GM12873 (cell line): Measurements from ENCODE around the gene BATF2.

ENCODE experiments used
- CTCF ChIP-seq: IDR thresholded peaks from 2 replicates; pipeline ENCODE4 v1.5.1; 2012; ENCODE audit warnings: low read depth, mild to moderate bottlenecking, moderate library complexity, low read length, control low read depth; ENCODE audit not compliant: insufficient read depth; ENCODE audit errors: missing control alignments

The BATF2 gene

GRCh38 chr11:64994318-64994717 is 2.5 kb downstream of the BATF2 start:
- TF ChIP-seq CTCF: no peak

- no peak for TF ChIP-seq CTCF
These were observed 6.4 kb downstream of the BATF2 start for GRCh38 chr11:64990222-64990923.

DNA sequence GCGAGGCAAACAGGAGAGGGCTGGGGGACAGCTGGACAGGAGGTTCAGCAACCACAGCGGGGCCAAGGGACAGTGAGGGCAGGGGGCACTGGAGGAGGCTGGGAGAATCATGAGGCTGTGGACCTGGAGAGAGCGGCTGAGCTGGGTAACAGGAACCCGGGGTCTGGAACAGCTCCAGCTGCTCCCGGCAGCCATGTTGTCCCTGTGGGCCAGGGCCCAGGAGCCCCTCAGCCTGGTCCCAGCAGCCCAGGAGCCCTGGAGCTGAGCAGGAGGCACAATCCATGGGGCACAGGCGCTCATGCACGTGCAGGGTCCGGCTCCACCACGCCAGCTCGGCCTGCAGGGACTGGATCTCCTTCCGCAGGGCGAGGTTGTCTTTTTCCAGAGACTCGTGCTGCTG is 7.4 kb downstream of the BATF2 start:
- TF ChIP-seq CTCF: no peak

DNA sequence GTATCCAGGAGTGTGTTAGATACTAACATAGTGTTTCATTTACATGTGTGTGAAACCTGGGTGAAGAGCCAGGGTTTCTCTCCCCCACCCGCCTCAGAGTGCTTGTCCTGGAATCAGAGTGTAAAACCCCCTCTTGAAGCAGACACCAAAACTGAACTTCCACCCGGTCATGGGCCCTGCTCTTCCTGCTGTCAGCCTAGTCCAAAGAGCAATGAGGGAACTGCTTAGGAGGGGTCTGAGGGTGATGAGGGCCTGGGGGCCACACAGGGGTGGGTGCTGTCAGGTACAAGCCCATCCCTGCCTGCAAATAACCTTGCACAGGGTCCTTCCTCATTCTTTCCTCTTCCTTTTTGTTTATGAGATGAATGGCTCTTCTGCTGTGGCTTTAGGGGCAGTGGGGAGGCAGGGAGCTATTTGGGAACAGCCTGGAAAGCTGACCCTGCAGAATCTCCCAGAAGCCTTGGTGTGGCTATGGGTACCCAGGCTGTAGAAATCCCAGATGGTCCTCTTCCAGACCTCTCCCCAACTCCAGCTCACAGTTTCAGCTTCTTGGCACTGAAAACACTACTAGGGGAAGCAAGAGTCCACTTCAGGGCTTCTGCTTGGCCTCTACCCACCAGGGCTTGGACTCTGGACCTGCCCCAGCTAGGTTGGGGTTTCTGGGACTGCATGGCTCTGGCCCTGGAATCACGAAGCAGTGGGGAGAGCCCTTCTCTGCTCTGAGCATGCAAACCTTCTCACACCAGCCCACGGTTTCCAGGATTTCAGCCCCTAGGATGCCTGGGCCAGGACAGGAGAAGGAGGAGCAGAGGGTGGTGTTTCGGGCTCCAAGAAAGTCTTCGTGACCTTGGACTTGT is 8.5 kb downstream of the BATF2 start:
- TF ChIP-seq CTCF: no peak

- TF ChIP-seq CTCF: no peak
These were observed 20.1 kb downstream of the BATF2 start for GRCh38 chr11:64976651-64977050.

DNA sequence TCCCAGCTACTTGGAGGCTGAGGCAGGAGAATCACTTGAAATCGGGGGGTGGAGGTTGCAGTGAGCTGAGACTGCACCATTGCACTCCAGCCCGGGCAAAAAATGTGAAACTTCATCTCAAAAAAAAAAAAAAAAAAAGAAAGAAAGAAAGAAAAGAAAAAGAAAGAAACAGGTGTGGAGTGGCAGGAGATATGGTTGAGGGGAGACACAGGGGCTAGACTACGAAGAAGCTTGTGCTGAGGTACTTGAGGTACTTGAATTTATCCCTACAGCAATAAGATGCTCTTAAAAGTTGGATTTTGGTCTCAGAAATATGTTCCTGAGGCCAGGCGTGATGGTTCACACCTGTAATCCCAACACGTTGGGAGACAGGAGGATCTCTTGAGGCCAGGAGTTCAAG is 22.6 kb downstream of the BATF2 start:
- no peak for TF ChIP-seq CTCF

DNA sequence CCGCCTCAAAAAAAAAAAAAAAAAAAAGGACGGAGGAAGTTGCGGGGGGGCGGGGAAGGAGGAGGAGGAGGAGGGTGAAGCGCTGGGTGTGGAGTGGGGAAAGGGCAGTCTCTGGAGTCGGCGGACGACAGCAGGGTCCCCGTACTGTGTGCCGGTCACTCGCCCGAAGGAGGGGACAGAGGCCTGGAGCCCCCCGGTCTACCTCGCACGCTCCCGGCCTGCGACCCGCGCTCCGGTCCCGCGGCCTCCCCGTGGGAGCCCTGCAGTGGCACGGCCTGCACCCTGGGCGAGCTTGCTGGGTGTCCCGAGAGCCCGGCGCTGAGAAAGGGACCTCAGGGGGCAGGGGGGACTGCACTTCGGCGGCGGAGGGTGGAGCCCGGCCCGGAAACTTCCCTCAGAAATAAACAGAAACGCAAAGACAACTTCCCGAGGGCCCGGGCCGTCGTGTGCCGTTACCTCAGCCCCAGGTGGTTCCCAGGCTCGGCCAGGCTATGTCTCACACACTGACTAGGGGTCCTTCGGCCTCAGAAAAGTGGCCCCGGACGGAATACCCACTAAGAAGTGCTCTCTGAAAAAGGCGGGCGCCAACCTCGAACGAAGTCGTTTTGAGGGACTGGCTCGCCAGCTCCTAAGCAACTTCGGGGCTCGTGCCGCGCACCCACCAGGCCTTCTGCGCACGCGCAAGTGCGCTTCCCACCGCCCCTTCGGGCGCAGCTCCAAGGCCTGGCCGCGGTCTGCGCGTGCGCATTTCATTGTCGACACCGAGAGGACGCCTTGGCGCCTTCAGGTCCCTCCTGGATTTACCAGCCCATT is 25.1 kb downstream of the BATF2 start, which contains the start of gene MAJIN:
Gene MAJIN (minus strand): TSS at position 688 of the 813 bp plus-strand sequence. CDS start 12,703 bp downstream, outside the sequence.
- TF ChIP-seq CTCF: no peak
